Stimulated activated CD4-positive, alpha-beta T cell treated with anti-CD3 and anti-CD28 coated beads, Interleukin-4, amount 100 ng/mL, for 4 hours (primary cell): ENCODE measurements around the gene DOCK6.

Experiments
- DNase-seq, 2 experiments: peaks; one replicate each; pipeline ENCODE4 v3.0.0-alpha.2; 2020

DOCK6 gene

DNA sequence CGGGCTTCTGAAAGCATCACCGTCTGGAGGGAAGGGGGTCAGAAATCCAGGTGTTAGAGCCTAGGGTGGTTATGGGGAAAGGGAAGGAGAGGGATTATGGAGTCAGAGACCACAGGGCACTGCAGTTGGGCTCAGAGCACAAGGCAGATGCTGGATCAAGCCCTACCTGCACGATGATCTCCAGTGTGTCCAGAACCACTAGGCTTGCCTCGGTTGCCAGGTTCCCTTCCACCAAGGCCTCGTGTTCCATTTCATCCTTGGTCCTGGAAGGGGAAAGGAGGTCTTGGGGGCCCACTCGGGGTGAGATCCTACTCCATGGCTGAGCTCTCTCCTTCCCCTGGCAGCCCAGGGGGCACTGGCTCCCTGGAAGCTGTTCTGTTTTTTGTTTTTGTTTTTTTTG, 47.9 kb downstream of the DOCK6 start:
- DNase-seq = no peak

DNA sequence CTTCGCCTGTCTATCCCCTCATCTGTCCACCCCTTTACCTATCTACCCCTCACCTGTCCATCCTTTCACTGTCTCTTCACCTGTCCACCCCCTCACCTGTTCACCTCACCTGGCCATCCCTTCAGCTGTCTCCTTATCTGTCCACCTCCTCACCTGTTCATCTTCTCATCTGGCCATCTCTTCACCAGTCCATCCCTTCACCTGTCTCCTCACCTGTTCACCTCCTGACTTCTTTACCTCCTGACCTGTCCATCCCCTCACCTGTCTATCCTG, 51.7 kb downstream of the DOCK6 start:
- no peak for DNase-seq

DNA sequence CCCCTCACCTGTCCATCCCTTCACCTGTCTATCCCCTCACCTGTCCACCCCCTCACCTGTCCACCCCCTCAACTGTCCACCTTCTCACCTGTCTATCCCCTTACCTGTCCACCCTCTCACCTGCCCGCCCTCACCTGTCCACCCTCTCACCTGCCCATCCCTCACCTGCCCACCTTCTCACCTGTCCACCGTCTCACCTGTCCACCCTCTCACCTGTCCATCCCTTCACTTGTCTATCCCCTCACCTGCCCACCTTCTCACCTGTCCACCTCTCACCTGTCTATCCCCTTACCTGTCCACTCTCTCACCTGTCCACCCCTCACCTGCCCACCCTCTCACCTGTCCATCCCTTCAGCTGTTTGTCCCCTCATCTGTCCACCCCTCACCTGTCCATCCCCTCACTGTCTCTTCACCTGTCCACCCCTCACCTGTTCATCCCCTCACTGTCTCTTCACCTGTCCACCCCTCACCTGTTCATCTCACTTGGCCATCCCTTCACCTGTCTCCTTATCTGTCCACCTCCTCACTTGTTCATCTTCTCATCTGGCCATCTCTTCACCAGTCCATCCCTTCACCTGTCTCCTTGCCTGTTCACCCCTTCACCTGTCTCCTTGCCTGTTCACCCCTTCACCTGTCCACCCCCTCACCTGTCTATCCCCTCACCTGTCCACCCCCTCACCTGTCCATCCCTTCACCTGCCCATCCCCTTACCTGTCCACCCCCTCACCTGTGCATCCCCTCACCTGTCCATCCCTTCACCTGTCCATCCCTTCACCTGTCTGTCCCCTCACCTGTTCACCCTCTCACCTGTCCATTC, 52.3 kb downstream of the DOCK6 start:
- DNase-seq = no peak

DNA sequence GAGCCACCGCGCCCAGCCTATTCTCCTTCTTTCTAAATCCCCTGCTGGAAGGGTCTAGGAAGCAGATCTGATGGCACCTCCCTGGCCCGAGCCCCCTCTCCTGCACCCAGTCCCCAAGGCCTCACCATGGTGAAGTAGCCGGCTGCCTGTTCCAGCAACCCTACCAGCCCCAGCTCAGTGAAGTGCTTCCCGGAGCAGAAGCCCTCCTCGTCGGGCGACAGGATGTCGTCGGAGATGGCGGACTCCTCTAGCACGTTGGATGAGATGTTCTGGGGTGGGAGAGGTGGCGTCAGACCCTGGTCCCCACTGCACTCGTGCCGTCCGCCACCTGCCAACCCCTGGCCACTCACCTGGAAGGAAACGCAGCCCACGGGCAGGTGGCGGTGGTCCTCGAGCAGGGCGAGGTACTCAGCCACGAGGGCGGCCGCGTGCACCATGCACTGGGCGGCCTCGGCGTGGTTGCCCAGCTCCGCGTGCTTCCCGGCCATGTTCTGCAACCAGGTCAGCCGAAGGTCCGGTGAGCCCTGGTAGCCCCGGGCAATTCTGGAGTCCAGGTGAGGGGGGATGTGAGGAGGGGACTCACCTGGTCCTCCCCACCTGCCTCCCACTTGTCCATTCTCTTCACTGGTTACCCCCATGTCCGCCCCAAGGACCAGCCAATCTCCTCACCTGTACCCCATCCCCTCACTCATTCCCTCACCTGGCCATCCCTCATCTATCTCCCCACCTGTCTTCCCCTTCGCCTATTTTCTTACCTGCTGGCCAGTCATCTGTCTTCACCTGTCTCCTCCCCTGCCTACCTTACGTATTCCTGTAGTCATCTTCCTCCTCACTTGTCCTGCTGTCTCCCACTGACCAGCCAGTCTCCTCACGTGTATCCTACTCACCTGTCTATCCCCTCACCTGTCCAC, 53.5 kb downstream of the DOCK6 start:
- no peak for DNase-seq

DNA sequence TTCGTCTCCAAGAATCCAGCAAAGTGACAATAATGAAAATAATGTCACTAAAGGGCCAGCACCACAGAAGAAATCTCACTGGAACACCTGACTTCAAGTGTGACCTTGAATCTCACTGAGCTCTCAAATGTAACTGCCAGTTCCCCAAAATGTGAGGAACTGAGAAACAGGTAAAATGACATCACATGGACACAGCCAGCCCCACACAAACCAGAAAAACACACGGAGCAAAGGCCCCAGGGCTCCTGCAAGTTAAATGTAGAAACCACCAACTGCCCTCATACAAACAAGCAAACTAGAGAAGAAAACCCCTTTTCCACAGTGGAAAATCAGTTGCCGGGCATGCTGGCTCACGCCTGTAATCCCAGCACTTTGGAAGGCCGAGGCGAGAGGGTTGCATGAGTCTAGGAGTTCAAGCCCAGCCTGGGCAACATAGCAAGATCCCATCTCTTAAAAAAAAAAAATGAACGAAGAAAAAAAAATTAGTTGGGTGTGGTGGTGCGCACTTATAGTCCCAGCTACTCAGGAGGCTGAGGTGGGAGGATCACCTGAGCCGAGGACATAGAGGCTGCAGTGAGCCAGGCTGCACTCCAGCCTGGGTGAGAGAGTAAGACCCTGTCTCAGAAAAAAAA, 56.3 kb downstream of the DOCK6 start:
- DNase-seq = no peak

DNA sequence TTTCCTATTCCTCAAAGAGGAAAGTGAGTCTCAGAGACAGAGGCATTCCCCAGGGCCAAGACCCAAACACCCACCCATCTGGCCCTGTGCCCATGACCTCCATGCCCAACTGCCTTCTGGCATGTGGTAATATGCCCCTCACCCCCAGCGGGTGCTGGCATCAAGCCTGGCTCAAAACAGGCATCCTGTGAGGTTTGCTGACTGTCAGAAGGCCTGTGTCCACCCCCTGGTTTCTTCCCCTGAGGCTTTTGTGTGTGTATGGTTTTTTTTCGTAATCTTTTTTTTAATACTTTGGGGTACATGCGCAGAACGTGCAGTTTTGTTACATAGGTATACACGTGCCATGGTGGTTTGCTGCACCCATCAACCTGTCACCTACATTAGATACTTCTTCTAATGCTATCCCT, 57.4 kb downstream of the DOCK6 start:
- no peak for DNase-seq

DNA sequence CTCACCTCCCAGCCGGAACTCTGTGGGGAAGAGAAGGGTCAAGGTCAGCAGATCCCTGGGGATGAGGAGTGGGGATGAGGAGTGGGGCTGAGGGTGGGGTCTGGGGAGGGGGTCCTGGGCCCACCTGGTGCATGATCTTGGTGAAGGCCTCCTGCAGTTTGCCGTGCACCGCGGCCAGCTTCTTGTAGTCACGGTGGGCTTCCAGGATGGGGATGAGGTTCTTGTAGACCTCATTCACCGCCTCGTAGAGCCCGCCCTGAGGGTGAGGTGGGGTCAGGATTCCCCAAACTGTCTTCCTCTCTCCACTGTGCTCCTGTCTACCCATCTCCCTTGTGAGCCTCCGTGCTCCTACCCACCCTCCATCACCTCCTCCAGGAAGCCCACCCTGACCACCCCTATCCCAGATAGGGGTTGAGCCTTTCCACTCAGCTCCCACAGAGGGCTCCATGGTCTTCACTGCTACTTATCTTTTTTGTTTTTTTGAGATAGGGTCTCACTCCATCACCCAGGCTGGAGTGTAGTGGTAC, 58.2 kb downstream of the DOCK6 start:
- DNase-seq = no peak

DNA sequence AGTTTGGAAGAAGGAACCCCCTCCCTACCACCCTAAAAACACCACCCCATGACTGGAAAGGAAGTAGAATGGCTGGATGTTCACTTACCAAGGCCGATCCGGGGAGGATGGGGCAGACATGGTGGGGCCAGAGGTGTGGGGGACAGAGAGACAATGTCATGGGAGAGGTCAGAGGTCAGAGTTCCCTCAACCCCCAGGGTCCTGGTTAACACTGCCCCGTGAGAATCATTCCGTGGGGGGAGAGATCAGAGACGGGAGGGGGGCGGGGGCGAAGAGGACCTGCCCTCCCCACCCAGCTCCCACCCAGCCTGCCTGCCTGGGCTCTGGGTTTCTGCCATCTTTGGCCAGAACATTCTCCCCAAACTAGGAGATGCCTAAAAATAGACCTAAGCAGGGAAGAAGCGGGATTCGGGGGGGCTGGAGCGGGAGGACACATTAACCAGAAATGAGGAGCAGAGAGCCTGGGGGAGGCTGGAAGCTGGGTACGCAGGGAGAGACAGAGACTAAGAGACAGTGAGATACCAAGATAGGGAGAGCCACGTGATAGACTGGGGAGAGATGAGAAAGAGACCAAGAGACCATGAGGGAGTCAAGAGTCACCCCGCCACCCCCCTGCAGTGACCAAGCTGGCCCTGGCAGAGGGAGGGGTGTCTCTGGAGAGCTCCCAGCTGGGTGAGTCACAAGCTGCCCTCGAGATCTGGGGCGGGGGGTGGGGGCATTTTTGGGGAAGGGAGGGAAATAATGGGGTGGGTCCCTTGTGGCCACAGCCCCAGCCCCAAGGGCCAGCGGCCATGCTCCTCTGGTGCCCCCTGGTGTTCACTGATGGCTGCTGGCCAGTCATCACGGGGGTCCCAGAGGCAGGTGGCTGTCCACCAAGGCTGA, 58.9 kb downstream of the DOCK6 start:
- DNase-seq = peak in 1 of 2 experiments; percentile 44

DNA sequence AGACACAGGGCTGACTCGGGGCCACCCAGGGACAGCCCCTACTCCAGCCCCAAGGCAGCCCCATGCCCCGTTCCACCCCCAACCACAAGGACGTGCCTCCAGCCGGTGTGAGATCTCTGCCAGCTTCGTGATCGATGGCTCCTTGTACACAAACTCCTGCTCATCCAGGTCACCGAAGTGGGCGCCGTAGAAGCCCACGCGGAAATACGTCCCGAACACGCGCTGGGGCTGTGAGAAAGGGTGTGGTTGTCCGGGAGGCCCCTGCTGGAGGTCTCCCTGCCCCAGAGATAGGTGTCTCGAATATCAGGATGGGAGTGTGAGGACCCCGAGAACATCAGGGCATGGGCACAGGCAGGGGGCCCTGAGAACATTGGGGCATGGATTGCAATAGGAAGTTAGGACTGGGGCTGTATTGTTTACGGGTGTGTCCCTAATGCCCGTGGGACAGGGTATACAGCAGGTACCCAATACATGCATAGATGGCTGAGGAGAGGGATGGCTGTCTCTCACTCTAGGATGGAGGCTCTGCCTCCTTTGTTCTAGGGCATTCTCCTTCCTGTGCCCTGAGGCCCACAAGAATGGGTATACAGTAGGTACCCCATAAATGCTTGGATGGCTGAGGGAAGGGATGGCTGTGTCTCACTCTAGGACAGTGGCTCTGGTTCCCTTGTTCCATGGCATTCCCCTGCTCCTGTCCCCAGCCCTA, 59.7 kb downstream of the DOCK6 start:
- DNase-seq = no peak

DNA sequence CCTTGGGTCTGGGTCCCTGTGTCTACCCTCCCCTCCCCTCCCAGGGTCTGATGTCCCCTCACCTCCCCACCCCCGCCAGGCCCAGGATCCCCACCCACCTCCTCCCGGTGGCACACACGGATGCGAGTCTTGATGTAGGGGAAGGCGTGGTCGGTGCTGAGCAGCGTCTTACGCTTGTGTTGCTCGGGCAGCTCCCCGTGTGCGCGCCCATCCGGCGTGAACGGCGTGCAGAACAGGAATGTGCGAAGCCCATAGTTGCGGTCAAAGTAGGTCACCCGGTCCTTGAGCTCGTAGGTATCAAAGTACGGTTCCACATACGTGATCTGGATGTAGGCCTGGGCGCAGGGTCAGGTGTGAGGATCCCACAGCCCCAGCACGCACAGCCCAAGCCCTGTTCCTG, 60.5 kb downstream of the DOCK6 start:
- no peak for DNase-seq

DNA sequence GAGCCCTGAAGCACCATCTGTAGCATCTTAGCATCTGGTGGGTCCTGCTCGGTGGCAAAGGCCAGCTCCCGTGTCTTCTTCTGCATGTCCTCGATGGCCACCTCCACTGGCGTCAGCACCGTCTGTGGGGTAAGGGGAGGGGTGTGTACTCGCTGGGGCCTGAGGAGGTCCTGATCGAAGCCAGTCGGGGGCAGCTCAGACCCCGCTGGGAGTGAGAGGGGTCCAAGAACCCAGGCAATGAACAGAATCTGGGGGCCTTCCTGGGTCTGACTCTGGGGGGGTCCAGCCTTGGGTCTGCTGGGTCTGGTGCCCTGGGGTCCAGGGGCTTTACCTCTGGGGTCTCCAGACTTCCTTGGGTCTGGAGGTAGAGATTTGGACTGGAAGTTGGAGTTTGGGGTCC, 61.4 kb downstream of the DOCK6 start:
- DNase-seq = no peak

DNA sequence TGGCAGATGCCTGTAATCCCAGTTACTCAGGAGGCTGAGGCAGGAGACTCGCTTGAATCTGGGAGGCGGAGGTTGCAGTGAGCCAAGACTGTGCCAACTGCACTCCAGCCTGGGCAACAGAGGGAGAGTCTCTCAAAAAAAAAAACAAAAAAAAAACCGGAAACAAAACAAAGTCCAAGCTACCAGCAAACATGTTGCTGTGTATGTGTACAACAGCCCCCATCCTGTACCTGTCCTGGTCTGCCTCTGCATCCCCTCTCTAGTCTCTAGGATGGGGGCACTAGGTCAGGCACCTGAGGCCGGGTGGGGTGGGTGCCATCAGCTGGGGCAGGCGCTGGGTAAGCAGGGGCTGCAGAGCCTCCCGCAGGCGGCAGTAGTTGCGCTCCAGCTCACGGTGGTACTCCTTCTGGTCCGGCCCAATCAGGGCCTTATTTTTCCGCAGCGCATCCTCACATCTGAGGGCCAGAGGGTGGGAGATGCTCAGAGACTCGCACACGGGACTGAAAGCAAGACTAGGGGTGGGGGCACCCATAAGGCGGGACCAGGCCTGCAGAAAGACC, 62.2 kb downstream of the DOCK6 start:
- DNase-seq = no peak

DNA sequence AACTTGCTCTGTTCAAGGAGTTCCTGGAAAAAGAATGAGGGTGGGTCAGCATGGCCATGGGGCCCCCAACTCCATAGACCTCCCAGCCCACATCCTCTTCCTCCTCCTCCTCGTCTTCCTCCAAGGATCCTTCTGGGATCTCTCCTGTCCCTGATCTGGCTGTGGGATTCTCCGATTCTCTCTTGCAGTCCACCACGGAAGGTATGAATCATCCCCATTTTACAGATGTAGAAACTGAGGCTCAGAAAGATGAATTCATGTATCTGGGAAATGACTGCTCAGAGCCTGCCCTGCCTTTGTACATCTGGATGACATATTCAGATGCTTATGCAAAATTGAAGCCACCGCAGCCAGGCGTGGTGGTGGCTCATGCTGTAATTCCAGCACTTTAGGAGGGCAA, 62.8 kb downstream of the DOCK6 start:
- DNase-seq = no peak

DNA sequence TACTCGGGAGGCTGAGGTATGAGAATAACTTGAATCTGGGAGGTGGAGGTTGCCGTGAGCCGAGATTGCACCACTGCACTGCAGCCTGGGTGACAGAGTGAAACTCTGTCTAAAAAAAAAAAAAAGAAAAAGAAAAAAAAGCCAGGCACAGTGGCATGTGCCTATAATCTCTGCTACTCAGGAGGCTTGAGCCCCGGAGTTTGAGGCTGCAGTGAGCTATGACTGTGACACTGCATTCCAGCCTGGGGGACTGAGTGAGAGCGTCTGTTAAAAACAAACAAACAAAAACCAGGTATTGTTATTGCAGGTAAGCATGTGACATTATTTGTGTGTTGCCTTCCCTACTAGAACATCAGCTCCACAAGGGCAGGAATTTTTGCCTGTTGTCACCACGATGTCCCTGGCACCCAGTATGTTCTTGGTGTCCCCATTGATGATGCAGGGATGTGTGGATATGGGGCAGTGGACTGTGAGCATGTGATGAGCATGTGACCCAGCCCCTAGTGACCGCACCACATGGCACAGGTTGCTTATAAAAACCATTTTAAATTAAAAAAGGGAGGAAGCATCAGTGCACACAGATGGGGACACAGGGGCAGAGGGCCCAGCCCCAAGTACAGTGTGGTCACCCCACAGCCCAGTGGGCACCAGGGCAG, 63.4 kb downstream of the DOCK6 start:
- DNase-seq = no peak

DNA sequence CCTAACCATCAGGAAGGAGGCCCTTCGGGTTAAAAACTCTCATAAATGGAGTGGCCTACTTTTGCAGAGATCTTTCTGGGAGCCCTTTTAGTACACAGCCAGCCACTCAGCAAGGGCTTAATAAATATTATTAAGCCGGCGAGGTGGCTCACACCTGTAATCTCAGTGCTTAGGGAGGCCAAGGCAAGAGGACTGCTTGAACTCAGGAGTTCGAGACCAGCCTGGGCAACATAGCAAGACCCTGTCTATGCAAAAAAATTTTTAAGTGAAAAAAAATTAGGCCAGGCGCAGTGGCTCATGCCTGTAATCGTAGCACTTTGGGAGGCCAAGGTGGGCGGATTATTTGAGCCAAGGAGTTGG, 64.2 kb downstream of the DOCK6 start:
- DNase-seq = no peak

DNA sequence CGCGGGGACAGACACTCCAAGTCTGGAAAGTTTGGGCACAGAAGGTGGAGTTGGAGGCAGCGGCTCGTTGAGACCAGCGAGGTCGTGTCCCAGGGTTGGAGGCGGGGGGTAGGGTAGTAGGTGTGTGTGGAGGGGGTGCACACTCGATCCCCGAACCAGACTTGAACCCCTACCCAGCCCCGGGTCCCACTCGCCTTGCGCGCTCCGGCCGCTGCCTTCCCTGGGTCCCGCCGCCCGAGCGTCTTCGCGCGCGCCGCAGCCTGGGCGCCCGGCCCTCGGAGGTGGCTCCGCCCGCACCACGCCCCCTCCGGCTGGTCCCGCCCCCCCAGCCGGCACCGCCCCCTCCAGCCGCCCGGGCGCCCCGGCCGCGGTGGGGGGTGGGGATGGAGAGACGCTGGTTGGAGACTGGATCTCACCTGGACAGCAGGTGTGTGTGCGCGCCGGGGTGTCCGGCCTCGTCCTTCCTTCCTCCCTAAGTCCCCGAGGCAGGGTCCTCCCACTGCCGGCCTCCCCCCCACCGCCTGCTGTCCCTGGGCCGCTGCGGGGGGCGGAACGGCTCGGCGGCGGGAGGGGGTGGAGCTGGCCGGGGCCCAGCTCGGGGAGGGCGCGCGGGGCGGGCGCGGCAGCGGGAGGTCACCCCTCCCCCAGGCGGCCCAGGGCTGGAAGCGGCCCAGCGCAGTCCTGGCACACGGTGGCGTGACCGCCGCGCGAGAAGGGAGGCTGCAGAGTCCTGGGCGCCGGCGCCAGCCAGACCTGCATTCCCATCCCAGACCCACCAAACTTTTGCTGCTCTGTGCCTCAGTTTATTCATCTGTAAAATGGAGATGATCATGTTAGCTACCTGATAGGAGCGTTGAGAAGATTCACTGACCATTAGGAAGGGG, 64.8 kb downstream of the DOCK6 start, which contains the start of gene KANK2:
Gene KANK2 (minus strand): TSS at position 255 of the 884 bp plus-strand sequence. CDS start 3,034 bp downstream, outside the sequence.
- DNase-seq = peak; percentile 54 to 77

DNA sequence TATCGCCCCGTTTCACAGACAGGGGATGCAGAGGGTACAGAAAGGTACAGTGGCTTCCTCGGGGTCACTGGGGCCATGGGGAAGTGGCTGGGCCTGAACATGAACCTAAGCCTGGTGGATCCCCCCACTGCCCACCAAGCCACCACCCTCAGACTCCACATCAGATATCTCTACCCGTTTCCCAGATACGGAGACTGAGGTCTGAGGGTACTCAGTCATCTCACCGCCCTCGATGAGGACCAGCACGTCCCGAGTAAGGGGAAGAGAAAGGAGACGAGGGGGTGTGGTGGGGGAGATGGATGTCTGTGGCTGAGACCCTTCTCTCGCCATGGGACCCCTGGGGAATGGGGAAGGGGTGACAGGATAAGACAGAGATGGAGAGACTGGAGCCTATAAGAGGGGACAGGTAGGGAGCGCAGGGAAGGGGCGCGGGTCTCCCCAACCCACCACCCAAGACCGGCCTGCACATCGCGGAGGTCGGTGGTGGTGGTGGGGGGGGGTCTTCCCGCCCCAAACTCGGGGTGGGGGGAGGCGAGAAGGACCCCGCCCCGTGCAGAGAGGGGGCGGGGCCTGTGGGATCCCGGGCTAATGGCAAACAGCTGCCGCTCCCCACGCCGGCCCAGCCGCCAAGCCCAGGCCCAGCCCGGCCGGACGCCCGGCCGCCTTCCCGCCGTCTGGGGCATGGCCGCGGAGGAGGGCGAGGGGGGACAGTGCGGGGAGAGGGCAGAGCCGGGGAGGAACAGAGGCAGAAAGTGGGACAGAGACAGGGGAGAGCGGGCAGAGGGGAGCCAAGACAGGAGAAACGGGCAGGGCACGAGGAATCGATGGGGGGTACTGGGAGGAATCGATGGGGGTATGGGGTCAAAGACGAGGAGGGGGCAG, 65.7 kb downstream of the DOCK6 start:
- DNase-seq = no peak

DNA sequence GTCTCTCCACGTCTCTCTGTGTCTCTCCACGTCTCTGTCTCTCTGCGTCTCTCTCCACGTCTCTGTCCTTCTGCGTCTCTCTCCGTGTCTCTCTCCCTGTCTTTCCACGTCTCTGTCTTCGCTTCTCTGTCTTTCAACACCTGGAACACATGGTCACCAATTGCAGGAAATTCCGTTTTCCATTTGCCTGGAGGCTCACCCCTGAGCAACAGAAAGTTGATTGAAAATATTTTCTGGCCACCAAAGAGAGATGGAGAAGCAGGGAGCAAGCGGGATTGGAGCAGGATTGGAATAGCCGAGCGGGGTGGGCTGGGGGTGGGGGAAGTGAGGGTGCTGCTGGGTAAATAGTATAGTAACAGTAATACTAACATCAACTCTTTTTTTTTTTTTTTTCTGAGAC, 66.6 kb downstream of the DOCK6 start:
- DNase-seq = no peak
